HG03060 (cell line): ENCODE measurements around the gene EXOSC5.
"Not testable (repeated sequence)": the region's sequence is repeated elsewhere in the genome, so short reads cannot be mapped to it uniquely, and the experiment has no call there.

Source experiments
- ATAC-seq: cut with Tn5 transposase; IDR thresholded peaks from one replicate; pipeline ENCODE4 v1.9.1; 2021; ENCODE audit warnings: low read depth, moderate number of reproducible peaks; ENCODE audit not compliant: unreplicated experiment

The EXOSC5 gene

DNA sequence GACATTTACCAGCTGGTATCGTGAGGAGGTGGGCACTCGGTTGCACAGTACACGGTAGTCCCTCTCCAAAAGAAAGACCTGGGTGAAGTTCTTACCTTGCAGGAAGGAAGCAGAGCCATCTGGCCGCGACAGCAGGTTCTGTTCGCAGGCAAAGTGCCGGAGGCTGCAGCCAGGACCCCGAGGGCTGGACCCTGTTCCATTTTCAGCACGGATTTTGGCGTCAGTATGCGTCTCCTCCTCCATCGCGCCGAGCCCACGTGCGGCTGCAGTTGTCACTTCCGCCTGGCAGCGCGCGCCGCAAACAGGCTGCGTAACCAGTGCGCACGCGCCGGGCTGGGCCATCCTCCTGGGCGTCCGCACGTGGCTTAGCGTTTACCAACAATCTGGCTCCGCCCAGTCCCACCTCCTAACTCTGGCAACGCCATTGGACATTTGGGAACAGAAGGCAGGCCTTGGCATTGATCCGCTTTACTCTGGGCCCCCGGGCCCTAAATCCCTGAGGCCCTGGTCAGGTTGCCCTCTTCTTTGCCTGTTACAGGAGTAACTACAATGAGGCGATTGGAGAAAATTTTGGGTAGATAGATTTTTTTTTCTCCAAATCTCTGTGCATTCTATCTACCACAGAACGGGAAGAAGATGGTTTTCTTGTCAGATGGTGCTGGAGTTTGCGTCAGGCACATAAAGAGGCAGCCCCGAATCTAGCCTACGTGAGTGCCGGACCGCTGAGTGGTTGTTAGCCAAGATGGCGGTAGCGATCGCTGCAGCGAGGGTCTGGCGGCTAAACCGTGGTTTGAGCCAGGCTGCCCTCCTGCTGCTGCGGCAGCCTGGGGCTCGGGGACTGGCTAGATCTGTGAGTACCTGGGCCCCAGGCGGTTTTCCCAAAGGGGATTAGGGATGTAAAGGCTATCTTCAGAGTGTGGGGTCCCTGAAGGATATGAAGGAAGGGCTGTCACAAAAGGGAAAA lies at the start of gene EXOSC5, which contains the start of gene BCKDHA:
EXOSC5 (minus strand) TSS at position 274 of the 964 bp plus-strand sequence; CDS start at position 243, 31 bp downstream.
BCKDHA (plus strand) TSS at position 733 of the 964 bp plus-strand sequence; CDS start at position 743, 10 bp downstream.
- ATAC-seq, result peak; percentile 93

DNA sequence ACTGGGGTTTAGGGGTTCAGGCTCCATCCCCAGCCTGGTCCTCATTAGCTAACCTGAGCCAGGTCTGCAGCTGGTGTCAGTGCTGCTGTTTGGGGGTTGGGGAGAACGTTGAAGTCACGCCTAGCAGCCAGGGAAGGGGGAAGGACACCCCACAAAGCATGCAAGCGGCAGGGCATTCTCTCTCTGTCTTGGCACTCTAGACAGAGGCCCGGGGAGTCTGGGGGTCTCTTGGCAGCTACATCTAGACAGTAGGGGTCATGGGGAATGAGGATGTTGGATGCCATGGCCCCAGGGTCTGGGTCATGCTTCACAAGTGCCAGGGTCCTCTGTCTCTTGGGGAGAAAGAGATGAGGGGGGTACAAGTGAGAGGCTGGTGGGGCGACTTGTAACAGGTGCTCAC lies 48.4 kb upstream of the EXOSC5 start:
- ATAC-seq, result no peak

DNA sequence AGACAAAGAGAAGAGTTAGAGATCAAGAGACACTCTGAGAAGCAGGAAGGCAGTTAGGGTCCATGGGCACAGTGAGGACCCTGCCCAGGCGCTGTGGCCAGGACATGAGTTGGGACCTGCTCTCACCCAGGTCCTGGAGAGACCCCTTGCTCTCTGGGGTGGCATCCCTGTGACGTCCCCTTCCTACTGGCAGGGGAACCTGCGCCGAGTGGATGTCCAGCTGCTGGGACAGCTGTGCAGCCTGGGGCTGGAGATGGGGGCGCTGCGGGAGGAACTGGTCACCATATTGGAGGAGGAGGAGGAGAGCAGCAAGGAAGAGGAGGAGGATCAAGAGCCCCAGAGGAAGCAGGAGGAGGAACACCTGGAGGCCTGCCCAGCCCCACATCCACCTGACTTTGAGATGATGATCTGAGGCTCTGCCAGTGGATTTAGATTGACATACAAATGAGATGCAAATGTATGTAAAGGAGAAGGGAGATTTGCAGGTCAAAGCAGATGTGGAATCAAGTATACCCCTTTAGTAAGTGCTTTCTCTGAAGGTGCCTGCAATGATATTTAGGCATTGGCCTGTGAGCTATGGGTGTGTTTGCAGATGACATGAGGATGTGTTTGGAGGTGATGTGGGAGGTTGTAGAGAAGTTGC lies 46.8 kb upstream of the EXOSC5 start:
- ATAC-seq, result no peak

DNA sequence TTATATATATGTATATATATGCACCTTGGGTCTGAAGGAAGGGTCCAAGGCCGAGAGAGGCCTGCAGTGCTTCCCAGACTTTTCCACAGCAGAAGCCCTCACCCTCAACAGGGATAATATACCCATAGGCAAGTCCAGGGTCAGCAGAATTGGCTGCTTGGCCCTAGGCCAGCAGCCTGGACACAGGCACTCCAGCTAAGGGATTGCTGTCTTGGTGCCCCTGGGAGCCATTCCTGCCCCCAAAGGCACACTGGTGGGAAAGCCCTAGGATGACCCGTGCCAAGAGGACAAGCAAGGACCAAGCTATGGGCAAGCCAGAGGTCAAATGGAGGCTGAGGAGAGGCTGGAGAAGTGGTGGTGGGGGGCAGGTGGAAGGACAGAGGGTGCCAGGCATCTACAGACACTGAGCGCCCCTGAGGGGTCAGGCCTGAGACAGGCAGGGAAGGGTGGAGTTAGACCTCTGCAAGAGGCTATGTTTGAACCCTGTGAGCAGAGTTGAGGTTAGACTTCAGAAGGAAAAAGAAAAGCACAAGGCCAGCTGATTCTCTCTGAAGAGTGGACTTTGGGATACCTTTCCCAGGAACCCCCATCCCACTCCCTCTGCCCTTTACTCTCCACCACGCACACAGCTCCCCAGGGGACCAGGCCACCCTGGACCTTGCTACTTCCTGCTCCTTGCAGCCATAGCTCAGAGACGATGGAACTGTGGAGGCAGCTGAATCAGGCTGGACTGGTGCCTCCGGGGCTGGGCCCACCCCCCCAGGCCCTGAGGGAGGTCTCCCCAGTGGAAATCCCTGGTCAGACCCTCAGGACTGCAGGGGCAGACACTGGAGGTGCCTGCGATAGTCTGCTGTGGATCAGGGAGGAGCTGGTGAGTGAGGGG lies 45.6 kb upstream of the EXOSC5 start, which contains the start of gene ERICH4:
ERICH4 (plus strand) TSS at position 684 of the 883 bp plus-strand sequence; CDS start at position 698, 14 bp downstream.
- ATAC-seq, result no peak

DNA sequence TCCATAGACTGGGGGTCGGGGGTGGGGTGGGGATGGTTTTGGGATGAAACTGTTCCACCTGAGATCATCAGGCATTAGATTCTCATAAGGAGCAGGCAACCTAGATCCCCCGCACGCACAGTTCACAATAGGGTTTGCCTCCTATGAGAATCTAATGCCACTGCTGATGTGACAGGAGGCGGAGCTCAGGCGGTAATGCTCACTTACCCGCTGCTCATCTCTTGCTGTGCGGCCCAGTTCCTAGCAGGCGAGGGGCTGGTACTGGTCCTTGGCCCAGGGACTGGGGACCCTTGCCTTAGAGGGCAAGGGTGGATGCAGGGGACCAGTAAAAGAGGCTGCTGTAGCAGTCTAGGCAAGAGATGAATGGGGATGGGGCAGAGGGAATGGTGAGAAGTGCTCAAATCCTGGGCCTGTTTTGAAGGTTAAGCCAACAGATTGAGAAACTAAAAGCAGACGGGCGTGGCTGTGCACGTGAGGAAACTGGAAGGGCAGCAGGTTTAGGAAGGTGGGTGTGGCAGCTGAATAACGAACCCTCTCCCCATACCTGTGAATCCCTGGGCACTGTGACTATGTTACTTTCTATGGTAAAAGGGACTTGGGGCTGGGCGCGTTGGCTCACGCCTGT lies 44.3 kb upstream of the EXOSC5 start:
- no peak for ATAC-seq

DNA sequence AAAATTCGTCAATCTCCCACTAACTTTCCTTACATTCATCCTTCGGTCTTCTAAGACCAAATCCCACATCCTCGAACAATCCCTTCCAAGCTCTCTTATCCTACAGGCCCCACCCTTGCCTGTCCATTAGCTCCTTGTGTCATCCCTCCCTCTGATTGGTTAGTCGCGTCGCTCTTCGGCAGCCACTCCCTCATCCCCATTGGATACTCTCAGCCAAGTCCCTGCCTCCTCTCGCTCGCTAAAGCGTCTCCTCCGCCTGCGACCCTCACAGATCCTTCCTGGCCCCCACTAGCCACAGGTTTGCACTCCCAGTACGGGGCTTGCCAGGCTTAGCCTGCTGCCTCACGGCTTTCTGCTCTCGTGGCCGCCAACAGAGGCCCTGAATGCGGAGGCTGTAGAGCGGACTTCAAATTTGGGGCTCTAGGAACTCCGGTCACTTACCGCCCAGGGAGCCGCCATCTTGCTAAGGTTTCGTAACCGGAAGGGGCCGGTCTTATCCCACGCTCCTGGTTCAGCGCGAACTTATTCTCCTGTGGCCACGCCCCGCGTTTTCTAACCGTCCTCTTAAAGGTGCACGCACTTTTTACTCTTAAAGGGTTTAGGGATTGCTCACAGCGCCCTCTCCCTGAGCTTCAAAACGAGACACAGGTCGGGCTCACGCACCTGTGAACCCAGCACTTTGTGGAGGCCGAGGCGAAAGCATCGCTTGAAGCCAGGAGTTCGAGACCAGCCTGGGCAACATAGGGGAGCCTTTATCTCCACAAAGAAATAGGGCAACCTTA lies 42.5 kb upstream of the EXOSC5 start, which contains the start of gene DMAC2:
DMAC2 (minus strand) TSS at position 472 of the 782 bp plus-strand sequence; CDS start at position 459, 13 bp downstream.
- peak; percentile 83 for ATAC-seq

DNA sequence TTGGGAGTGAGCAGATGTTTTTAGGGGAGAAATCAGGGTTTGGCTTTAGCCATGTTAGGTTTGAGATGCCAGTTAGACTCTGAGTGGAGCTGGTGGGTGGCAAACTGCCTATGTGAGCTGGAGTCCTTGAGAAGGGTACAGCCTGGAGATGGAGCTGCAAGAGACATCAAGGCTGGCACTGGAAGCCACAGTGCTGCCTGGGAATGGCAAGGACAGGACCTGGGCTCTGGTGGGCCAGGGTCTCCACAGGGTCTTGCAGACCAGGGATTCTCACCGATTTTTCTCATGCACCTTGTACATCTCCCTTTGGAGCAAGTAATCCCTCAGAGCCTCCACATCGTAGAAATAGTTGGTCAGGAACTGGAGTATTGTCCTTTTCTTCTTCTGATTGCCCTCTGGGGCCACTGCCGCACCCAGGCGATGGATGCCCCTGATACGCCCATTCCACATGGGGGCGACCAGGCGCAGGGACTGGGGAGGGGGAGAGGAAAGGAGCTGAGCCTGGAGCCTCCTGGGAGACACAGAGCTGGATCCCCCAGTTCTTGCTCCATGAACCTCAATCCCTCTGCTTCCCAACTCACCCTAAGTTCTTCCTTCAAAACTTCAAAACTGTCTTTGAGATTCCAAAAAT lies 40.9 kb upstream of the EXOSC5 start:
- no peak for ATAC-seq

DNA sequence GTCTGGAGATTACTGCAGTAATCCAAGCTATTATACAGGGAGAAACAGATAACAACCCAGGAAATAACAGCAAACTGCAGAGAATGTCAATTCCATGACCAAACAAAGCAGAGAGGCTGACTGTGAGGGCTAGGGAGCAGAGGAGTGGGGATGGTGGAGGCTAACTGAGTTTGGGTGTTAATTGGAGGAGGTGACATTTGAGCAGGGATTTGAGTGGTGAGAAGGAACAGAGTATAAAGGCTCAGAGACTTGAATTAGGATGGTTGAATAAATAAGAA lies 39.5 kb upstream of the EXOSC5 start:
- no peak for ATAC-seq

DNA sequence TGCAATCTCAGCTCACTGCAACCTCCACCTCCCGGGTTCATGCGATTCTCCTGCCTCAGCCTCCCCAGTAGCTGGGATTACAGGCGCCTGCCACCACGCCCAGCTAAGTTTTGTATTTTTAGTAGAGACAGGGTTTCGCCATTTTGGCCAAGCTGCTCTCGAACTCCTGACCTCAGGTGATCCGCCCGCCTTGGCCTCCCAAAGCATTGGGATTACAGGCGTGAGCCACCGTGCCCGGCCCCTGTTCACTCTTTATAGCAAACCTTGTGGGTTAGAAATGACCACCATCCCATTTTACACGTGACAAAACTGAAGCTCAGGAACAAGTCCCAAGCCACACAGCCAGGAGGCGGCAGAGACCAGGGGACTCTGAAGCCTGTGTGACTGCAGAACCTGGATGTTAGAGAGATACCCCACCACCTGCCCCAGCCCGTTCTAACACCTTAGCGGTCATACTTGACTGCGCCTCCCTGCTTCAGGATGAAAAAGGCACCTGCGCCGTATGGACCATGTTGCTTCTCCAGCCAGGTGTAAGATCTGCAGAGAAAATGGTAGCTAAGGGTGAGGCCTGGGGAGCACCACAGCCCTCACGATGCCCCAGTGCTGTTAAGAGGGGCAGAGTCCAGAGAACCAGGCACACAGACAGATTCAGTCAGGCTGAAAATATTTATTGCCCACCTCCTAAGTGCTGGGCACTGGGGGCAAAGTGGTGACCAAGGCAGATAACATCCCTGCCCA lies 38.9 kb upstream of the EXOSC5 start:
- no peak for ATAC-seq

DNA sequence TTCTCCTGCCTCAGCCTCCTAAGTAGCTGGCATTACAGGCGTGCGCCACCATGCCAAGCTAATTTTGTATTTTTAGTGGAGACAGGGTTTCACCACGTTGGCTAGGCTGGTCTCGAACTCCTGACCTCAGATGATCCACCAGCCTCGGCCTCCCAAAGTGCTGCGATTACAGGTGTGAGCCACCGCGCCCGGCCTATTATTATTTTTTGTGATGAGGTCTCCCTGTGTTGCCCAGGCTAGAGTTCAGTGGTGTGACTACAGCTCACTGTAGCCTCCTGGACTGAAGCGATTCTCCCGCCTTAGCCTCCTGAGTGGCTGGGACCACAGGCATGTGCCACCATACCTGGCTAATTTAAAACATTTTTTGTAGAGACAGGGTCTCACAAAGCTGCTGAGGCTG lies 38.2 kb upstream of the EXOSC5 start:
- ATAC-seq, result not testable (repeated sequence)

DNA sequence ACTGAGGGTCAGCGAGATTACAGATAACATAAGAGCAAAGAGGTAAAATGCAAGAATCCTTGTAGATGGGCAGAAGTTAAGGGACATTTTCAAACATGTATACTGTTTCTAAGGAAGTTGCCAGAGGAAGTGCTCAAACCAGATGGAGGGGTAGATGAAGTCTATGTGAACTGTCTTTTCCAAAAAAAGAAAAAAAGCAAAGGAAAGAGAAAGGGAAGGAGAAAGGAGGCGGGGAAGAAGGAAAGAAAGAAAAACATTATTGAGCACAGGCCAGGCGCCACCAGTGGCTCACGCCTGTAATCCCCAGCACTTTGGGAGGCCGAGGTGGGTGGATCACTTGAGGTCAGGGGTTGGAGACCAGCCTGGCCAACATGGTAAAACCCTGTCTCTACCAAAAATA lies 37.3 kb upstream of the EXOSC5 start:
- no peak for ATAC-seq

DNA sequence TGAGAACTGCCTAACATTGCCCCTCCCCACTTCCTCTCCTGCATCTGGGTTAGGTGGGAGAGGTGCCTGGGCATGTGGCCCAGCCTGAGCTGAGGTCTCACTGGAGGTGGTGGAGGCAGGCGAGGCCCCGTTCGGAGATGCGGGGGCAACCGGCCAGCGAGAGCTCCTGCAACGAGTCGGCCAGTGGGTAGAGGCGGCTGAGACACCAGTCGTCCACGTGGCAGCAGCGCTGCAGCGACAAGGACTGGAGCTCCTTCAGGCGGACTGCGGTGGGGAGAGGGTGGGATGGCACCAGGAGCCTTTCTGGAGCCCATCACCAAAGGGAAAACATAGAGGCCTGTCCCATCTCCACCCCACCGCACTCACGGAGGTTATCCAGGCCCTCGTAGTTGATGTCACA lies 36.0 kb upstream of the EXOSC5 start:
- no peak for ATAC-seq

DNA sequence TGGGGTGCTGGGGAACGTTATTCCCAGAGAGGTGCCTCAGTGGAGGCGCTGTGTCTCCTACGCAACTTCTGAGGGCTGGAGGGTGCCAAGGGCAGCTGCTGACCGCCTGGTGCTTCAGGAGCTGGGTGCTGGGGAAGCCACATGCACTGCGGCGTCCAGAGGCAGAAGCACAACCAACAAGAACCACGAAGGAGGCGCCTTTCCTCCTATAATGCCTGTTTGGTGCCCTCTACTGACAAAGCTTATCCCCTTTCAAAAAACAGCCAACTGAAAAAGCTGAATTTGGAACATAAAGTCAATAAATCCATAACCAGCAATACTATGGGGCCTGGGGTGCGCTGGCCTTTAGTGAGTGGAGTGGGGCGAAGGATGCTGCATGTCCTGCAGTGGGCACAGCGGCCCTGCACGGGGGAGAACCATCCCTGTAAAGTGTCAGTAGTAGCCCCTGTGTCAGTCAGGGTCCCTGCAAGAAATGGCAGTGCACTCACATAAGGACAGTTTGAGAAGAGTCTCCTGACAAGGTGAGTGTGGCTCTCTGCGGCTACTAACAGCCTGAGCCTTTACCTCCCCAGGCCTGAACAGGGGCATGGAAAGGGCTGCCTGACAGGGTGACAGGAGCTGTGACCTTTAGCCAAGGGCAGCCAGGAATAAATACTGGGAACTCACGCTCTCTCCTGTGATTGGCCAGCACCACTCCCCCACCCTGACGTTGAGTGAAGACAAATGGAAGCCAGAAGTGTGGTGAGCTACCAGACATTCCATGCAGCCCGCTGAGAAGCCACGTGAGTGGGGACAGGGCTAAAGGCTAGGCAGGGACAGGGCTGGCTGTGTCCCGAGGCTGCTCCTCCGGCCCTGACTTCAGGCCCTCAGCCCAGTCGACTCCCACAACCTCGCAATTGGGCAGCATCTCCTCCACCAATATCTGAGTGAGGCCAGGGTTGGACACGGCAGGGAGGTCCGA lies 34.5 kb upstream of the EXOSC5 start:
- ATAC-seq, result no peak

DNA sequence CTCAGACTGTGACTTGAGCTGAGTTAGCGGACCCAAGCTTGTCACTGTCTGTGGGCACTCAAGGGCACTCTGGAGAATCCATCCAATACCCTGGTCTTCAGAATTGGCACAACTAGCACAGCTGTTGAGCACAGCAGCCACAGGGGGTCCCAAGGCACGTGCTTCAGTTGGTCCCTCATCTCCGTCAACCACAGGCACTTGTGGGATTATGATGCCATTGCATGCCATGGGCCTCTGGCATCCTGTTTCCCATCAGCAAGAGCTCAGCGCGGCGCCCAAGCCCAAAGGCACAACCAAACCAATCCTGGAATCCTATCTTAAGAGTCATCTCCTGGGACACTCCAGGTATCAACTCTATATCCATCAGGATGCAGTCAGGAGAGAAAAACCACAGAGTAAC lies 33.8 kb upstream of the EXOSC5 start:
- no peak for ATAC-seq

DNA sequence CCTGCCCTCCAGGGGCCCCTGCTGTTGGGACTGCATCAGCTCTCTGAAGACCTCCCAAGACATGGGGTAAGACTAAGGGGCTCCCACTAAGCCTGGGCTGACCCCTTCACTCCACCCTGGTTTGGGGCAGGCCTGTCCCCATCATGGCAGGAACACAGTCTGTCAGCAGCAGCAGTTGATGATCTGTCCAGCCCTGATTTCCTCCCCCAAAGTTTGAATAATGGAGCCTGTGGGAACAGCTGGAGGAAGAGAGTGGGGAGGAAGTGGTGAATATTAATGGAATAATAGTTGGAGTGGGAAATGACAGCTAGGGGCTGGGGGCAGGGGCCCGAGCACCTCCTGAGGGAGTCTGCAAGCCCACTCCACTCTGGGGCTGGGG lies 31.3 kb upstream of the EXOSC5 start:
- ATAC-seq, result no peak

DNA sequence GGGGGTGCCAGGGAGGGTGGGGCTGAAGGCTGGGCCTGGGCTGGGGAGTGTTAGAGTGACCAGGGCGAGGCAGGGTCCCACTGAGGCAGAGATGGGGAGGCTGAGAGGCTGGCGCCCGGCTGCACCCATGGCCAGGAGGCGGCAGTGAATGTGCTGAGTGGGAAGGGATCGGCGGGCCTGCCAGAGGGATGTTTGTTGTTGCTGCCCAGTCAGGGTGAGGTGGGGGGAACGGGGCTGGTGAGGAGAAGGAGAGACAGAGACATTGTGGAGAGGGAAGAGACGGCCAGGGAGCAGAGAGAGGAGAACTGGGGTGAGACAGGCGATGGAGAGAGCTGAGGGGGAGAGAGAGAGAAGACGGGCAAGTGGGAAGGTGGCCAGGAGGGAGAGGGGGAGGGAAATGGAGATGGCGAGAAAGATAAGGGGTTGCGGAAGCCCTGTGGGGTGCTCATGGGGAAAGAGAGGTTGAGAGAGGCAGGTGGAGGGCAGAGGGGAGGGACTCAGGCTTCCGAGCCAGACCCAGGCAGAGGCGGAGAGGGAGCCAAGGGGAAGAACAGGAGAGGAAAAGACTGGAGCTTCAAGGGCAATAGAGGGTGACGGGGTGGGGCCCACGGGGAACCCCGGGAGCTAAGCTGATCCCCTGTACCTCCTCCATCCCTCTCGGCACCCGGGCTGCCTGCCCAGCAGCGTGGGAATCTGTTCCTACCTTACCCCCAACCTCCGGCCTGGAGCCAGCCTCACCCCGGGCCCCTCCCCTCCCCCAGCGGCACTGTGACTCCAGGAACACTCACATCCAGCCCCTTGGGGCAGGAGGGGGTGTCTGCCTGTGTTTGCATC lies 30.7 kb upstream of the EXOSC5 start:
- ATAC-seq, result no peak
